SH-SY5Y (cell line): ENCODE measurements around the gene MDM4.

Source experiments
- GATA2 ChIP-seq: IDR thresholded peaks from 2 replicates; pipeline ENCODE4 v1.6.1; 2011; ENCODE audit warnings: mild to moderate bottlenecking, low read depth, low read length
- GATA3 ChIP-seq: IDR thresholded peaks from 2 replicates; pipeline ENCODE4 v1.6.1; 2011; ENCODE audit warnings: low read depth, mild to moderate bottlenecking, low read length, moderate library complexity

MDM4 gene

GRCh38 chr1:204516180-204516879 lies at the start of gene MDM4:
Gene MDM4, plus strand, starts transcription at chr1:204516406. Its CDS starts 9,113 bp downstream, at chr1:204525519.
- TF ChIP-seq GATA2 (peak; percentile 72; the same call in 1 of the 2 replicates), GATA3 (no peak)

- no peak for TF ChIP-seq GATA3
- TF ChIP-seq GATA2, result no peak
These were observed 49.5 kb upstream of the MDM4 start for GRCh38 chr1:204466416-204467405.

GRCh38 chr1:204468206-204468605 lies 48.0 kb upstream of the MDM4 start:
- TF ChIP-seq GATA3, result no peak
- no peak for TF ChIP-seq GATA2

GRCh38 chr1:204468766-204469302 lies 47.4 kb upstream of the MDM4 start:
- no peak for TF ChIP-seq GATA2
- no peak for TF ChIP-seq GATA3

GRCh38 chr1:204469304-204469703 lies 46.9 kb upstream of the MDM4 start:
- TF ChIP-seq GATA2, result no peak

GRCh38 chr1:204471687-204472086 lies 44.5 kb upstream of the MDM4 start:
- TF ChIP-seq GATA2 (no peak), GATA3 (no peak)

- TF ChIP-seq GATA3 (no peak), GATA2 (no peak)
These were observed 43.5 kb upstream of the MDM4 start for GRCh38 chr1:204472660-204473059.

GRCh38 chr1:204473400-204473965 lies 42.7 kb upstream of the MDM4 start:
- TF ChIP-seq GATA3 (no peak), GATA2 (no peak)

- TF ChIP-seq GATA2 (no peak), GATA3 (no peak)
These were observed 40.4 kb upstream of the MDM4 start for GRCh38 chr1:204475656-204476432.

GRCh38 chr1:204476563-204476962 lies 39.6 kb upstream of the MDM4 start:
- TF ChIP-seq GATA3 (no peak), GATA2 (no peak)

- TF ChIP-seq GATA2 (no peak), GATA3 (no peak)
These were observed 39.0 kb upstream of the MDM4 start for GRCh38 chr1:204477036-204477740.

- TF ChIP-seq GATA3, result no peak
- no peak for TF ChIP-seq GATA2
These were observed 37.9 kb upstream of the MDM4 start for GRCh38 chr1:204478172-204478899.
